Activated CD4-positive, CD25-positive, alpha-beta regulatory T cell (primary cell): ENCODE data around the gene FN3KRP.
A peak's percentile ranks its signal among the peaks of the same experiment; 100 is the strongest.

ENCODE experiments used
- DNase-seq, 4 experiments: peaks; one replicate each; lab custom pipeline; 2025; lab: John Stamatoyannopoulos, UW

The FN3KRP gene, protein sequence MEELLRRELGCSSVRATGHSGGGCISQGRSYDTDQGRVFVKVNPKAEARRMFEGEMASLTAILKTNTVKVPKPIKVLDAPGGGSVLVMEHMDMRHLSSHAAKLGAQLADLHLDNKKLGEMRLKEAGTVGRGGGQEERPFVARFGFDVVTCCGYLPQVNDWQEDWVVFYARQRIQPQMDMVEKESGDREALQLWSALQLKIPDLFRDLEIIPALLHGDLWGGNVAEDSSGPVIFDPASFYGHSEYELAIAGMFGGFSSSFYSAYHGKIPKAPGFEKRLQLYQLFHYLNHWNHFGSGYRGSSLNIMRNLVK

DNA sequence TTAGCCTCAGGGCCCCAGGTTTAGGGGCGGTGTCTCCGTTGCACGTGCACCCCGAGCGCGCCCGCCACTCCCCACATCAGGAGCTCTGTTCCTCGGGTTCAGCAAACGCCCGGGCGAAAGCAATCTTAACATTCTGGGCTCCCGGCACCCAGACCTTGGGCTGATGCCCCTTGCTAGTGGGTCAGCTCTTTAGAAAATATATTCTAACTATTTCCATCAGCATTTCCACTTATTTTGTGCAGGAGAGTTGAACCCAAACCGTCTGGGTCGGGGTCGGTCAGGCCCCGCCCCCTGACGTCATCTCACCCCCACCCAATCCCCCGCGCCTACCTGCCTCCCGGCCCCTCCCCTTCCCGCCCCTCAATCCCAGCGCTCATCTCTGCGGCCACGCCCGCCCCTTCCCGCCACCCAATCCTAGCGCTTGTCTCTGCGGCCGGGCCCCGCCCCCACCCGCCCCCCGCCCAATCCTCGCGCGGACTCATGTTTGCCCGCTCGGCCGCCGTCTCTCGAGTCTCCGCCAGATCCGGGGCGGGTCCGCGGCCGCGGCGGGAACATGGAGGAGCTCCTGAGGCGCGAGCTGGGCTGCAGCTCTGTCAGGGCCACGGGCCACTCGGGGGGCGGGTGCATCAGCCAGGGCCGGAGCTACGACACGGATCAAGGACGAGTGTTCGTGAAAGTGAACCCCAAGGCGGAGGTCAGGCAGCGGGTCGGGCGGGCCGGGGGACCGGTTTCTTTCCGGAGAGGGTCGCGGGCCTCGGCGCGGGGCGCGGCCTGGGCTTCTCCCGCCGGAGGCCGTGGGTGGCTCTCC, at the start of gene FN3KRP:
TSS of gene FN3KRP (plus strand) at position 504 of the 808 bp plus-strand sequence. CDS start at position 554, 50 bp downstream.
- DNase-seq: peak; percentile 76 to 94 (median 84)

DNA sequence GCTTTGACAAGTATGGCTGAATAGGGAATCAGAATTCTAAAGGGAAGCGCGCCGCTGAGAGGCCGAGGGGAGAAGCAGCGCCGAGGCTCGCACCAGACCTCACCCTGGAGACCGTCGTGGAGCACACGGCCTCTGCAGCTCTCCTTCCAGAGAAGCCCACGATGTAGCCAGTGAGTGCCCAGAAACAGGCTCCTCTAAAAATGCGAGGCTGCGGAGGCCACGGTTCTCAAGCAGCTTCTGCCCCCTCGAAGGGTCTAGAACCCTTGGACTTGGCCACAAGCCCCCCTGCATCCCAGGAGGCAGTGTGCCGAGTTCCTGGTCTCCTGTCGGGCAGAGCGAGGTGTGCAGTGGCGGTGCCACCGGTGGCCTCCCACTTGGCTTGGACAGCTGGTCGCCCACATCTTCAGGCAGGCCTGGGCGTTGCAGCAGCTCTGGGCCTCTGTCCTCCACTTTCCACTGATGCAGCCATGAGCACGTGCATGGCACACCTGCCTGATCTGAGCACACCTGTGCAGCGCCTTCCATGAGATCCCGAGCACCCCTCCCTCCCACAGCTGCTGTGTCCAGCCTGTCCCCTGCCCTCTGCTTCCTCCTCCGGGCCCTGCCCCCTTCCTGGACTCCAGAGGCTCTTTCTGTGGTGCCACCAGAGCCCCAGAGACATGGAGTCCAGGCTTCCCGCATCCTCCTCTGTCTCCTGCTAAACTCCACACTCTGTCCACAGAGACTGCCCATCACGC, 49.4 kb upstream of the FN3KRP start:
- DNase-seq: no peak

DNA sequence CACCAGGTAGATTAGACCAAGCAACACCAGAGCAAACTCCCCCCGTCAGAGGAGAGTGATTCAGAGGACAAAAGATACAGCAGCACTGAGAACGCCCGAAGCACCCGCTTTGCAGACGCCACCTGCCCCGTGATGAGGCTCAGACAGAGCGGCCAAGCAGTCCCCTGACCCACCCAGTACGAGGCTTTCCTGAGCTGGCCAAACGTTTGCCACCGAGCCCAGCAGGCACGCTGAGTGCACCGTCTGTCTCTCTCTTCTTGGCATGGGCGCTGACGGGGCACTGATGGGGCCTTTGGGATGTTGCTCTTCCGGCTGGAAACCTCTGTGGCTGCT, 48.9 kb upstream of the FN3KRP start:
- DNase-seq: no peak

GRCh38 chr17:82668024-82668630, 48.4 kb upstream of the FN3KRP start:
- DNase-seq: no peak

GRCh38 chr17:82668631-82669099, 47.8 kb upstream of the FN3KRP start:
- no peak for DNase-seq

GRCh38 chr17:82670661-82671450, 45.6 kb upstream of the FN3KRP start:
- DNase-seq: no peak

DNA sequence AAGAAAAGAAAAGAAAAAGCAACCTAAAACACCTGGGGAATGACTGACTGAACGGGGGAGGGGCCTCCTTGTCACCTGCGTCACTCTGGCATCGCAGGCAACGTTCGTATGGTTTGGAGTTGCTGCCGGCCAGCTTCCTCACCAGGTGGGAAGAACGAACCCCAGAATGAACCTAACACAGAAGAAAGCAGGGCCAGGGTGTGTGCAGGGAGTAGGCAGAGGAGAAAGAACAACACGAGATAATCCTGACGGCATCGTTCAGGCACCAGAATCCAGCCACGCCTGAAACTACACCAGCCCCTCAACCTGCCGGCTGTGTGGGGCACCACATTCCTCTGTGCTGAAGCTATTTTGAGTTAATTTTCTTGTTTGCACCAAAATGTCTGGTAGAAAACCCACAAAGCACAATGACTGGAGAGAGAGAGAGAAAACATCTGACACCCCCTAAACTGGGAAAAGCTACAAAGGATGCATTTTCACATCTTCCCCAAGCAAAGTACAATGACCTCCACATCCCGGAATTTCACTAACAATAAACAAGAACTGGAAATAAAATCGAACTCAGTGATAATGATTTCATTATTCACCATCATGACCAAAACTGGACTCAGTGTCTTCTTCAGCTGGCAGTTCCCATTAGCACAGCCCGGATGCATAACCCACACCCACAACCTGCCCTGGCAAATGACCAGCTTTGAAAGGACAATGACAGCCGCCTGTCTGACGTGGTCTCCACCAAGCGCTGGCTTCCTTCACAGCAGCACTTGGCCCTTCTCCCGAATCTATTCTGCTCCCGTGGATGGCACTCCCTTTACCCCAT, 41.6 kb upstream of the FN3KRP start:
- DNase-seq: no peak

GRCh38 chr17:82675476-82676245, 40.8 kb upstream of the FN3KRP start:
- no peak for DNase-seq

DNA sequence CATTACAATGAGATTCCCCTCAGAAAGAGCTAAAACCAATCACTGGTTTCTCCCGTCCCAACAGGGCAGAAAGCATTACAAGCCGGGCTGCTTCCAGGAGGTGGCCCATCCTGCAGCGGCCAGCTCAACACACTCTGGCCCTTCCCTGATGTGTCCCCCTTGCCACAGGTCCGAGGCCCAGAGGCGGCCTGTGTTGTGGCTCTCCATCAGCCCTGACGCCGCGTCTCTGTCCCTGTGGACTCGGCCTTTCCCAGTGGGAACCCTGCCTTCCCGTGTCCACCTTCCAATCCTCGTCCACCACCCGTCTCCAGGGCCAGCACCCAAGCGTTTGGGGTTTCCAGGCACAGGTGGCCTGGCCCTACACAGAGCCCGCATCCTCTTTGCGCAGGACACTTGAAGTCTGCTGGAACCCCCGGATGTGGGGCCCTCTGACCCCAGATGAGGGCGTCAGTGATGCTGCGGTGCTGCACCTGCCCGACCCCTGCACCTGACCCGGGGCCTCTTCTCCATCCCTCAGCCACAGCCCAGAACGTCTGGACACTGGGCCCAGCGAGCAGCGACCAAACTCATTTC, 39.1 kb upstream of the FN3KRP start:
- no peak for DNase-seq

DNA sequence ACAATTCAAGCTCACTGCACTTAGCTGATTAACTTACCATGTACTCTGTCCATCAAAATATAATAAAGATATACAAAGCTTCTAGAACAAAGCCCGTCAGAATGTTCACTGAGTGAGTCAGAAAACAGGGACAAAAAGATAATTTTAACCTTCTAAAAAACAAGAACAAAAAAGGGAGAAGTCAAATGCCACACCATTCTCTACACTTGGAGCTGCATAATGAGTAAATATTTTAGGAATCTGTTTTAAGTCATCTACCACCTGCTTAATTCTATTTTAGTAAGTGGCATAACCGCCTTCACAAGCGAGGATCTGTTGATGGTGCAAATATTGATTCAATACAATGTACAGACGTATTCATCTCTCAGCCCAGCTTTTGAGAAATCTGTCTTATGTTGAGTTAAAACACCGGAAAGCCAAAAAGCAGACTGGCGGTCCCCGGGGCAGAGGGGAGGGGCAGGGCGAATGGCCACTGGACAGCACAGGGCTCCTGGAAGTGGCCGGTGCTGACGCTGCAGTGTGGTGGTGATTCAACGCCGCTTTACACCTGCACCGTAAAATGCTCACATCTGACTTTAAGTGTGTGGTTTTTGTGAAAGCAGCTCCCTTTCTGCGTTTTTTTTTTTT, 38.1 kb upstream of the FN3KRP start:
- no peak for DNase-seq

GRCh38 chr17:82679586-82680465, 36.7 kb upstream of the FN3KRP start:
- no peak for DNase-seq

GRCh38 chr17:82681547-82681946, 35.0 kb upstream of the FN3KRP start:
- no peak for DNase-seq

DNA sequence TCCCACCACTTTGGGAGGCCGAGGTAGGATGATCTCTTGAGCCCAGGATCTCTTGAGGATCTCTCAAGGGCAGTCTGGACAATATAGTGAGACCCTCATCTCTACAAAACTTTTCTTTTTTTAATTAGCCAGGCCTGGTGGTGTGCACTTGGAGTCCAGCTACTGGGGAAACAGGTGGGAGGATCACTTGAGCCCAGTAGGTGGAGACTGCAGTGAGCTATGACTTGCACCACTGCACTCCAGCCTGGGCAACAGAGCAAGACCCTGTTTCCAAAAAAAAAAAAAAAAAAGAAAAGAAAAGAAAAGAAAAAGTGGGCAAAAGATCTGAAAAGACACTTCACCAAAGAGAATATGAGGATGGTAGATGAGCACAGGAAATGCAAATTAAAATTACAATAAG, 33.0 kb upstream of the FN3KRP start:
- DNase-seq: no peak

- DNase-seq: no peak
Measured at GRCh38 chr17:82684228-82684841, 32.2 kb upstream of the FN3KRP start.

- DNase-seq: no peak
Measured at GRCh38 chr17:82685291-82685690, 31.2 kb upstream of the FN3KRP start.

DNA sequence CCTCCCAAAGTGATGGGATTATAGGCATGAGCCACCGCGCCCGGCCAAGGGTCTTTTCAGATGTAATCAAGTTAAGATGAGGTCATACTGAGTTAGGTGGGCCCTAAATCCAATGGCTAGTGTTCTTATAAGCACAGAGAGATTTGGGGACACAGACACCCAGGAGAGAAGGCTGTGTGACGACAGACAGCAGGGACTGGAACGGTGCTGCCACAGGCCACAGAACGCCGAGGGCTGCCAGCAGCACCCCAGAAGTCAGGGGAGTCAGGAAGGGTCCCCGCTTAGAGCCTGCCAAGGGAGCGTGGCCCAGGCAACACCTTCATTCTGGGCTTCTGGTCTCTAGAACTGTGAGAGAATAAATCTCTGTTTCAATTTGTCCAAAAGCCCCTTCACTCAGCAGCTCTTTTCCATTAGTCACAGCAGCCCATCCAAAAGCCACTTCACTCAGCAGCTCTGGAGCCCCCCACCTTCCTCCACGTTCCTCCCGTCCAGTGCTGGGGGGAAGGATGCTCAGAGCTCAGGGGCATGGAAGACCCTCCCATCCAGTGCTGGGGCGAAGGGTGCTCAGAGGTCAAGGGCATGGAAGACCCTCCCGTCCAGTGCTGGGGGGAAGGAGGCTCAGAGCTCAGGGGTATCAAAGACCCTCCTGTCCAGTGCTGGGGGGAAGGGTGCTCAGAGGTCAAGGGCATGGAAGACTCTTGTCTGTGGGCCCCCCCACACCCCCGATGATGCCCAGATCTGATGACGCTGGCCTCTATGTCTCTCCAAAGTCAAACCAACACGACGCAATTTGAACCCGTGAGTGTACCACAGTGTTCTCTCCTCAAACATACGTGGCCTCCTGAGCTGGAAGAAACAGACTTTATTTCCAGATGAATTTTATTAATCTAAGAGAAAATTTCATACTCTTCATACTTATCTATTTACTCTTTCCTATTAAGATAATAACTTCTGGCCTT, 29.9 kb upstream of the FN3KRP start:
- no peak for DNase-seq
